Tibial nerve (tissue), 4 donors: ENCODE measurements around the gene ABCB1. TPM values are rescaled to one million over a fixed set of nuclear protein-coding genes. Genes with fewer than 3 reads are reported as not detected.

Source experiments
- DNase-seq, 2 donors: peaks; one replicate each; pipeline ENCODE4 v3.0.0-alpha.2; 2019; ENCODE audit warnings: low spot score in 2 of 2
- H3K27ac ChIP-seq, 4 donors: fragments of 200-600 bp; sonication (generic) in 3 of 4; one replicate each; pipeline ENCODE4 v1.5.1; 2017 to 2019; ENCODE audit warnings: mild to moderate bottlenecking in 1 of 4
- H3K27me3 ChIP-seq, 2 donors: fragments of 200-600 bp; sonication (generic) in 1 of 2; one replicate each; pipeline versions ENCODE4 v1.5.1 to v1.6.0; 2017 to 2019
- H3K36me3 ChIP-seq, 3 donors: fragments of 200-600 bp; sonication (generic); one replicate each; pipeline ENCODE4 v1.5.1; 2018 to 2019
- H3K4me1 ChIP-seq, 4 donors: fragments of 200-600 bp; sonication (generic) in 3 of 4; one replicate each; pipeline ENCODE4 v1.5.1; 2017 to 2019
- H3K4me3 ChIP-seq, 4 donors: fragments of 200-600 bp; sonication (generic) in 3 of 4; one replicate each; pipeline ENCODE4 v1.5.1; 2017 to 2019; ENCODE audit warnings: mild to moderate bottlenecking in 1 of 4, moderate library complexity in 1 of 4
- H3K9me3 ChIP-seq, 4 donors: fragments of 200-600 bp; sonication (generic) in 3 of 4; one replicate each; pipeline ENCODE4 v1.5.1; 2017 to 2019
- CTCF ChIP-seq, 5 experiments: fragments of 200-600 bp in 3 of 5; fragments of 450-650 bp in 2 of 5; sonication (generic) in 3 of 5; IDR thresholded peaks; one replicate each; pipeline ENCODE4 v1.5.1; 2016 to 2019; ENCODE audit warnings: antibody characterized with exemption in 5 of 5, mild to moderate bottlenecking in 3 of 5, moderate library complexity in 2 of 5
- EP300 ChIP-seq, 2 donors: sonication (generic); formaldehyde crosslinking; IDR thresholded peaks; one replicate each; pipeline ENCODE4 v1.6.1; 2017; ENCODE audit warnings: antibody characterized with exemption in 2 of 2, mild to moderate bottlenecking in 1 of 2
- POLR2A ChIP-seq, 2 donors: fragments of 450-650 bp; IDR thresholded peaks; one replicate each; pipeline ENCODE4 v1.6.1; 2017; ENCODE audit warnings: antibody characterized with exemption in 2 of 2, mild to moderate bottlenecking in 2 of 2, moderate library complexity in 2 of 2
- WGBS, 2 donors: methylation state at CpG; one replicate each; pipeline ENCODE4 v1.1.5; 2018; 5-methylcytosine and 5-hydroxymethylcytosine counted together
- total RNA-seq, 4 donors: library from RNA; depleted of rRNA; stranded (reverse); fragments of >200 nt; gene quantifications; one replicate each; pipeline ENCODE4 v1.1.0, GENCODE V29; 2016

Gene ABCB1
- total RNA-seq, 4 donors from 2014 or later = 12.8 to 36.0 (median 22.2) TPM

GRCh38 chr7:87543623-87544022, 57.1 kb downstream of the ABCB1 start:
- H3K4me1 ChIP-seq = no peaks in the 10 kb centered on the region
- TF ChIP-seq CTCF (IDR thresholded peaks at IDR 0.05) (no peak), EP300 (IDR thresholded peaks at IDR 0.05) (no peak), POLR2A (IDR thresholded peaks at IDR 0.05) (no peak)
- no peaks in the 10 kb centered on the region for H3K36me3 ChIP-seq
- H3K27me3 ChIP-seq = no peaks in the 10 kb centered on the region
- WGBS, 2 donors = 78 to 87% methylated on average over 1 of the region's 1 CpG
- DNase-seq = no peak
- H3K27ac ChIP-seq = no peak overlapping the region
- no peaks in the 10 kb centered on the region for H3K9me3 ChIP-seq
- H3K4me3 ChIP-seq = no peak overlapping the region

GRCh38 chr7:87541648-87542047, 59.0 kb downstream of the ABCB1 start:
- Histone ChIP-seq H3K9me3 (no peaks in the 10 kb centered on the region), H3K4me3 (no peak overlapping the region), H3K4me1 (no peaks in the 10 kb centered on the region), H3K27ac (no peak overlapping the region), H3K36me3 (no peaks in the 10 kb centered on the region), H3K27me3 (no peaks in the 10 kb centered on the region)
- 79 to 92% methylated on average over 1 of the region's 1 CpG for WGBS, 2 donors
- no peak for TF ChIP-seq POLR2A (IDR thresholded peaks at IDR 0.05)
- TF ChIP-seq CTCF (IDR thresholded peaks at IDR 0.05) = no peak
- no peak for TF ChIP-seq EP300 (IDR thresholded peaks at IDR 0.05)
- DNase-seq = no peak

GRCh38 chr7:87538052-87538451, 62.6 kb downstream of the ABCB1 start:
- no peaks in the 10 kb centered on the region for H3K4me1 ChIP-seq
- H3K4me3 ChIP-seq = no peak overlapping the region
- no peaks in the 10 kb centered on the region for H3K27me3 ChIP-seq
- no peak overlapping the region for H3K27ac ChIP-seq
- no peak for DNase-seq
- 67 to 79% methylated on average over 1 of the region's 1 CpG for WGBS, 2 donors
- no peaks in the 10 kb centered on the region for H3K9me3 ChIP-seq
- TF ChIP-seq CTCF (IDR thresholded peaks at IDR 0.05) (no peak), EP300 (IDR thresholded peaks at IDR 0.05) (no peak), POLR2A (IDR thresholded peaks at IDR 0.05) (no peak)
- H3K36me3 ChIP-seq = no peaks in the 10 kb centered on the region

GRCh38 chr7:87534072-87534471, 66.6 kb downstream of the ABCB1 start:
- no peaks in the 10 kb centered on the region for H3K27me3 ChIP-seq
- H3K27ac ChIP-seq = no peak overlapping the region
- H3K4me1 ChIP-seq = no peaks in the 10 kb centered on the region
- no peak for DNase-seq
- WGBS, 2 donors = 77 to 95% methylated on average over 2 of the region's 2 CpGs
- H3K4me3 ChIP-seq = no peak overlapping the region
- no peak for TF ChIP-seq POLR2A (IDR thresholded peaks at IDR 0.05)
- no peak for TF ChIP-seq EP300 (IDR thresholded peaks at IDR 0.05)
- no peak for TF ChIP-seq CTCF (IDR thresholded peaks at IDR 0.05)
- H3K9me3 ChIP-seq = no peaks in the 10 kb centered on the region
- H3K36me3 ChIP-seq = no peaks in the 10 kb centered on the region

- Histone ChIP-seq H3K4me3 (no peak overlapping the region), H3K4me1 (no peaks in the 10 kb centered on the region), H3K36me3 (no peaks in the 10 kb centered on the region), H3K27me3 (no peaks in the 10 kb centered on the region), H3K27ac (no peak overlapping the region), H3K9me3 (no peaks in the 10 kb centered on the region)
- TF ChIP-seq POLR2A (IDR thresholded peaks at IDR 0.05) (no peak), EP300 (IDR thresholded peaks at IDR 0.05) (no peak), CTCF (IDR thresholded peaks at IDR 0.05) (no peak)
- no peak for DNase-seq
These were observed 70.6 kb downstream of the ABCB1 start for GRCh38 chr7:87530126-87530525.
